A549 (cell line): ENCODE results near the gene ANK3. TPM values are rescaled to one million over a fixed set of nuclear protein-coding genes. Genes with fewer than 3 reads are reported as not detected.

Experiments used
- ATAC-seq, 2 experiments: fragments of 200-7000 bp in 1 of 2; fragments of >200 bp in 1 of 2; cut with Nextera tagmentation in 1 of 2; cut with Tn5 transposase in 1 of 2; 3 replicates each; pipeline versions ENCODE4 v1.8.0 to v1.9.1; 2018 to 2020; ENCODE audit warnings: mild to moderate bottlenecking in 1 of 2, moderate library complexity in 1 of 2
- CTCF ChIA-PET: fragments of 300-600 bp; sonication (Branson Sonifier 250); formaldehyde crosslinking; extraction: SDS; loops from one replicate; lab custom pipeline; 2021; ENCODE audit warnings: antibody characterized with exemption, inconsistent platforms; lab: Yijun Ruan, JAX
- POLR2A ChIA-PET: fragments of 350-600 bp; formaldehyde crosslinking; extraction: SDS; loops from one replicate; lab custom pipeline; 2021; ENCODE audit warnings: antibody characterized with exemption, inconsistent platforms; lab: Yijun Ruan, JAX
- DNase-seq, 2 experiments: peaks; one replicate each; pipeline versions ENCODE4 v3.0.0 to v3.0.0-alpha.2; 2011 to 2016; ENCODE audit warnings: low read depth in 1 of 2, low spot score in 1 of 2
- FAIRE-seq: peaks from 2 replicates; lab custom pipeline; 2011; peaks lifted over from hg19 to GRCh38; lab: Jason Lieb, UNC
- H3K27ac ChIP-seq, 2 experiments: fragments of >200 bp; sonication (Bioruptor Twin); formaldehyde crosslinking; 3 replicates each; pipeline ENCODE4 v1.5.1; 2016 to 2017
- H3K4me1 ChIP-seq: fragments of >200 bp; sonication (Bioruptor Twin); formaldehyde crosslinking; 3 replicates; pipeline ENCODE4 v1.6.1; 2016
- H3K4me2 ChIP-seq: fragments of >200 bp; sonication (Bioruptor Twin); formaldehyde crosslinking; 3 replicates; pipeline ENCODE4 v1.6.1; 2016
- H3K4me3 ChIP-seq: fragments of >200 bp; sonication (Bioruptor Twin); formaldehyde crosslinking; 3 replicates; pipeline ENCODE4 v1.5.1; 2016
- H3K9me3 ChIP-seq: fragments of >200 bp; sonication (Bioruptor Twin); formaldehyde crosslinking; 3 replicates; pipeline ENCODE4 v1.6.1; 2016
- BCL3 ChIP-seq: fragments of >200 bp; sonication (Bioruptor Twin); formaldehyde crosslinking; IDR thresholded peaks from 3 replicates; pipeline ENCODE4 v1.6.1; 2016
- CBX2 ChIP-seq: fragments of 200-600 bp; sonication (generic); IDR thresholded peaks from 2 replicates; pipeline ENCODE4 v1.6.1; 2016; ENCODE audit warnings: low read depth, mild to moderate bottlenecking, borderline replicate concordance
- CEBPB ChIP-seq, 2 experiments: fragments of >200 bp in 1 of 2; sonication (Bioruptor Twin) in 1 of 2; formaldehyde crosslinking in 1 of 2; IDR thresholded peaks; 2 replicates each; pipeline ENCODE4 v1.6.1; 2012 to 2016
- CHD2 ChIP-seq: fragments of 150-350 bp; IDR thresholded peaks from 2 replicates; pipeline ENCODE4 v1.6.1; 2014; ENCODE audit warnings: low read length; ENCODE audit not compliant: partially characterized antibody
- CTCF ChIP-seq: fragments of >200 bp; sonication (Bioruptor Twin); formaldehyde crosslinking; IDR thresholded peaks from 3 replicates; pipeline ENCODE4 v1.5.1; 2016
- EHF ChIP-seq: fragments of 250-450 bp; sonication (Bioruptor Pico); IDR thresholded peaks from 2 replicates; pipeline ENCODE4 v1.5.0; 2020; ENCODE audit warnings: mild to moderate bottlenecking
- EHMT2 ChIP-seq: fragments of 200-600 bp; sonication (generic); IDR thresholded peaks from 2 replicates; pipeline ENCODE4 v1.6.1; 2016; ENCODE audit warnings: antibody characterized with exemption, low read depth, mild to moderate bottlenecking, moderate library complexity
- EP300 ChIP-seq, 2 experiments: fragments of >200 bp; sonication (Bioruptor Twin); formaldehyde crosslinking; IDR thresholded peaks; 2 replicates in 1 of 2; 3 replicates in 1 of 2; pipeline ENCODE4 v1.6.1; 2016 to 2017
- FOSL2 ChIP-seq, 2 experiments: fragments of 450-650 bp in 1 of 2; fragments of >200 bp in 1 of 2; sonication (Bioruptor Twin) in 1 of 2; formaldehyde crosslinking; IDR thresholded peaks; 2 replicates each; pipeline versions ENCODE4 v1.5.0 to v1.6.1; 2016 to 2020; ENCODE audit warnings: mild to moderate bottlenecking in 1 of 2, moderate library complexity in 1 of 2
- FOXS1 ChIP-seq: fragments of 250-450 bp; sonication (Bioruptor Pico); IDR thresholded peaks from 2 replicates; pipeline ENCODE4 v1.5.0; 2020; ENCODE audit warnings: mild to moderate bottlenecking, moderate library complexity
- GATA3 ChIP-seq: IDR thresholded peaks from 2 replicates; pipeline ENCODE4 v1.6.1; 2012; ENCODE audit warnings: borderline replicate concordance
- HDAC2 ChIP-seq: fragments of 200-600 bp; sonication (generic); IDR thresholded peaks from 2 replicates; pipeline ENCODE4 v1.6.1; 2016
- HES2 ChIP-seq: fragments of >200 bp; sonication (Bioruptor Twin); formaldehyde crosslinking; IDR thresholded peaks from 2 replicates; pipeline ENCODE4 v1.6.1; 2016
- HEYL ChIP-seq: fragments of 250-450 bp; sonication (Bioruptor Pico); IDR thresholded peaks from 2 replicates; pipeline ENCODE4 v1.8.0; 2021; ENCODE audit warnings: mild to moderate bottlenecking, moderate library complexity
- HOXB5 ChIP-seq: fragments of 250-450 bp; sonication (Bioruptor Pico); IDR thresholded peaks from 2 replicates; pipeline ENCODE4 v1.5.0; 2020; ENCODE audit warnings: mild to moderate bottlenecking, moderate library complexity
- JUN ChIP-seq, 2 experiments: fragments of >200 bp; sonication (Bioruptor Twin); formaldehyde crosslinking; IDR thresholded peaks; 2 replicates in 1 of 2; 3 replicates in 1 of 2; pipeline ENCODE4 v1.6.1; 2016 to 2017
- MAFK ChIP-seq: fragments of 450-650 bp; IDR thresholded peaks from 2 replicates; pipeline ENCODE4 v1.6.1; 2014; ENCODE audit not compliant: partially characterized antibody
- MAX ChIP-seq: IDR thresholded peaks from 2 replicates; pipeline ENCODE4 v1.6.1; 2012
- MYC ChIP-seq: IDR thresholded peaks from 2 replicates; pipeline ENCODE4 v1.6.1; 2012; ENCODE audit warnings: mild to moderate bottlenecking, inconsistent platforms, low read length, improper control_type of control experiment, borderline replicate concordance
- PBX3 ChIP-seq: IDR thresholded peaks from 2 replicates; pipeline ENCODE4 v1.6.1; 2012
- POLR2A ChIP-seq: IDR thresholded peaks from 2 replicates; pipeline ENCODE4 v1.6.1; 2012; ENCODE audit warnings: mild to moderate bottlenecking, low read length
- POLR2AphosphoS2 ChIP-seq: conservative IDR thresholded peaks from 2 replicates; pipeline ENCODE4 v1.6.1; 2012; ENCODE audit warnings: low read length, improper control_type of control experiment, inconsistent platforms
- RAD21 ChIP-seq, 2 experiments: fragments of >200 bp in 1 of 2; sonication (Bioruptor Twin) in 1 of 2; formaldehyde crosslinking in 1 of 2; IDR thresholded peaks in 1 of 2; conservative IDR thresholded peaks in 1 of 2; 2 replicates in 1 of 2; 3 replicates in 1 of 2; pipeline ENCODE4 v1.6.1; 2012 to 2018; ENCODE audit warnings: inconsistent platforms in 1 of 2
- RCOR1 ChIP-seq: fragments of 150-350 bp; IDR thresholded peaks from 2 replicates; pipeline ENCODE4 v1.6.1; 2014; ENCODE audit warnings: antibody characterized with exemption, low read length, low read depth
- RFX5 ChIP-seq: fragments of 450-650 bp; IDR thresholded peaks from 2 replicates; pipeline ENCODE4 v1.7.1; 2014; ENCODE audit warnings: antibody characterized with exemption, mild to moderate bottlenecking, moderate library complexity
- TFCP2L1 ChIP-seq: fragments of 250-450 bp; sonication (Bioruptor Pico); IDR thresholded peaks from 2 replicates; pipeline ENCODE4 v1.5.0; 2021; ENCODE audit warnings: mild to moderate bottlenecking
- TP53 ChIP-seq: fragments of 250-450 bp; sonication (Bioruptor Pico); IDR thresholded peaks from 2 replicates; pipeline ENCODE4 v1.5.0; 2021; ENCODE audit warnings: mild to moderate bottlenecking, moderate library complexity
- ZFP36 ChIP-seq: fragments of 450-650 bp; IDR thresholded peaks from 2 replicates; pipeline ENCODE4 v1.6.1; 2014; ENCODE audit warnings: borderline replicate concordance; ENCODE audit not compliant: partially characterized antibody
- WGBS: methylation state at CpG from one replicate; pipeline ENCODE4 v1.1.6; 2017; ENCODE audit errors: missing lambda C conversion rate; 5-methylcytosine and 5-hydroxymethylcytosine counted together
- polyA plus RNA-seq, 4 experiments: library from polyadenylated mRNA; depleted of rRNA in 3 of 4; stranded (reverse); fragments of >200 nt; fragmentation: RNase III in 1 of 4; extraction: RNeasy Plus Mini Kit Qiagen cat#74134 plus additional on column Dnase treatment in 1 of 4; gene quantifications; 2 replicates in 3 of 4; 3 replicates in 1 of 4; pipeline ENCODE4 v1.2.3, GENCODE V29; 2011 to 2017
- TF ChIP-seq, protein P1 (sequence below): fragments of 150-350 bp; IDR thresholded peaks from 2 replicates; pipeline ENCODE4 v1.6.1; 2014; ENCODE audit warnings: low read depth, mild to moderate bottlenecking, low read length

Gene ANK3
- polyA plus RNA-seq, 2 of the 4 experiments (the other 2 are of a cell fraction) = 0.56 to 5.4 TPM

DNA sequence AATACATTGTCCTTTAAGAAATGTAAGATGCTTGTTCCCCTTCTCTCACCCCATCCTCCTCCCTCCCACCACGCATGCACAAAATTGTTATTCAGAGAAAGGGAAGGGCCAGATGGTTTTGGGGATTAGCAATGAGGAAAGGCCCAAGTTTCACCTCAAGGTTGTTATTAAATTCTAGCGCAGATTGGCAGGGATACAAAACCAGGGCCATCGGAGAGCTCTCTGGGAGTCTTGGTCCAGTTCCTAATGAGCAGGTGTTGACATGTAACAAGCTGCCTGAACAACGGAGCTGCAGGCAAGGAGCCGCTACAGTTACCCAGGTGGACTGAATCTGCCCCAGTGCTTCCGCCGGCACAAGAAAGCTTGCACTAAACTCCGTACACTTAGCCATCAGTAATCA is 9.7 kb upstream of the ANK3 start (continued):
- TF ChIP-seq CTCF (no peak), EP300 (IDR thresholded peaks at IDR 0.05) (no peak)

- Histone ChIP-seq H3K4me1 (peaks cover 18% of the 10 kb centered on the region), H3K9me3 (no peaks in the 10 kb centered on the region), H3K4me2 (peak overlapping the region; percentile 30), H3K4me3 (no peak overlapping the region), H3K27ac (peak overlapping the region; percentile 15 to 50; a peak in 4 of 6 replicates)
- DNase-seq (peak in 1 of 2 experiments; percentile 25), ATAC-seq (peak in 1 of 2 experiments; percentile 47; a peak in 2 of 6 replicates), FAIRE-seq (no peak)
- POLR2A ChIA-PET = no interaction called here
- CTCF ChIA-PET = no interaction called here
- TF ChIP-seq MYC (no peak), EHF (CRISPR knock-in tag) (no peak), HES2 (no peak), ZFP36 (no peak), HDAC2 (no peak), GATA3 (peak; percentile 75; the same call in 1 of the 2 replicates), CEBPB (IDR thresholded peaks at IDR 0.05) (0 out of 4 replicates have a peak, but pooled peaks of 1 of the 2 experiments have one; percentile 14), JUN (IDR thresholded peaks at IDR 0.05) (no peak), EP300 (IDR thresholded peaks at IDR 0.05) (no peak), MAFK (peak; percentile 75), BCL3 (no peak), HOXB5 (no peak), TFCP2L1 (CRISPR knock-in tag) (no peak)
- WGBS = 7% methylated on average over 2 of the region's 2 CpGs
Measured at GRCh38 chr10:60397792-60398191, 8.1 kb upstream of the ANK3 start.

- ChIA-PET CTCF (interaction anchor here (1.4 to 1.6 kb wide), 2 partner anchors 9 to 37 kb away, joined by 3 to 4 read pairs; no protein-coding TSS in a partner anchor), POLR2A (no interaction called here)
- FAIRE-seq (no peak), ATAC-seq (no peak), DNase-seq (no peak)
- TF ChIP-seq FOSL2 (IDR thresholded peaks at IDR 0.05) = no peak
- no peak for TF ChIP-seq FOSL2 (CRISPR knock-in tag; IDR thresholded peaks at IDR 0.05)
- TF ChIP-seq HEYL = no peak
- no peak for TF ChIP-seq GATA3
- no peak for TF ChIP-seq TP53
- Histone ChIP-seq H3K4me3 (no peak overlapping the region), H3K9me3 (no peaks in the 10 kb centered on the region), H3K4me2 (no peak overlapping the region), H3K27ac (0 out of 6 replicates have a peak overlapping the region, but pooled peaks of 1 of the 2 experiments have one; percentile 20), H3K4me1 (peaks cover 18% of the 10 kb centered on the region)
- WGBS = 89% methylated on average over 3 of the region's 3 CpGs
Measured at GRCh38 chr10:60396766-60397165, 7.1 kb upstream of the ANK3 start.

GRCh38 chr10:60395711-60396110 is 6.0 kb upstream of the ANK3 start:
- H3K4me1 ChIP-seq = peaks cover 18% of the 10 kb centered on the region
- CTCF ChIA-PET = interaction anchor here (1.4 to 1.6 kb wide), 2 partner anchors 8 to 39 kb away, joined by 3 to 4 read pairs; no protein-coding TSS in a partner anchor
- no peak overlapping the region for H3K4me3 ChIP-seq
- DNase-seq (no peak), ATAC-seq (no peak), FAIRE-seq (no peak)
- no peak overlapping the region for H3K4me2 ChIP-seq
- 91% methylated on average over 7 of the region's 7 CpGs for WGBS
- no peaks in the 10 kb centered on the region for H3K9me3 ChIP-seq
- no peak overlapping the region for H3K27ac ChIP-seq
- POLR2A ChIA-PET = no interaction called here
- TF ChIP-seq CBX2 = no peak
- no peak for TF ChIP-seq POLR2A
- no peak for TF ChIP-seq POLR2AphosphoS2
- TF ChIP-seq FOXS1 (CRISPR knock-in tag) = no peak
- no peak for TF ChIP-seq CHD2
- no peak for TF ChIP-seq RFX5
- no peak for TF ChIP-seq PBX3
- TF ChIP-seq HEYL = no peak
- no peak for TF ChIP-seq EHMT2
- TF ChIP-seq RAD21 (conservative IDR thresholded peaks at IDR 0.05 in 1 of 2, IDR thresholded peaks at IDR 0.05 in 1 of 2) = no peak
- no peak for TF ChIP-seq HDAC2
- TF ChIP-seq MAX = no peak
- TF ChIP-seq RCOR1 = no peak
- TF ChIP-seq, protein P1, sequence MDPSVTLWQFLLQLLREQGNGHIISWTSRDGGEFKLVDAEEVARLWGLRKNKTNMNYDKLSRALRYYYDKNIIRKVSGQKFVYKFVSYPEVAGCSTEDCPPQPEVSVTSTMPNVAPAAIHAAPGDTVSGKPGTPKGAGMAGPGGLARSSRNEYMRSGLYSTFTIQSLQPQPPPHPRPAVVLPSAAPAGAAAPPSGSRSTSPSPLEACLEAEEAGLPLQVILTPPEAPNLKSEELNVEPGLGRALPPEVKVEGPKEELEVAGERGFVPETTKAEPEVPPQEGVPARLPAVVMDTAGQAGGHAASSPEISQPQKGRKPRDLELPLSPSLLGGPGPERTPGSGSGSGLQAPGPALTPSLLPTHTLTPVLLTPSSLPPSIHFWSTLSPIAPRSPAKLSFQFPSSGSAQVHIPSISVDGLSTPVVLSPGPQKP = no peak
